GM23248 (cell line): ENCODE results near the gene BCAS1. TPM values are rescaled to one million over a fixed set of nuclear protein-coding genes. Genes with fewer than 3 reads are reported as not detected.
A peak's percentile ranks its signal among the peaks of the same experiment; 100 is the strongest.

Experiments
- DNase-seq: peaks from one replicate; pipeline ENCODE4 v3.0.0-alpha.2; 2015
- H2AFZ ChIP-seq: fragments of 200-600 bp; sonication (generic); 2 replicates; pipeline ENCODE4 v1.6.1; 2016; ENCODE audit warnings: antibody characterized with exemption
- H3F3A ChIP-seq: fragments of 200-600 bp; sonication (generic); 2 replicates; pipeline ENCODE4 v1.6.1; 2016; ENCODE audit warnings: mild to moderate bottlenecking, antibody characterized with exemption, mixed run types; ENCODE audit not compliant: insufficient read depth
- H3K27ac ChIP-seq: fragments of 200-600 bp; sonication (generic); 2 replicates; pipeline ENCODE4 v1.5.1; 2016; ENCODE audit warnings: mild to moderate bottlenecking
- H3K27me3 ChIP-seq: fragments of 200-600 bp; sonication (generic); replicated peaks from 2 replicates; pipeline ENCODE4 v1.6.1; 2016; ENCODE audit warnings: mild to moderate bottlenecking; ENCODE audit not compliant: insufficient read depth
- H3K36me3 ChIP-seq: fragments of 200-600 bp; sonication (generic); 2 replicates; pipeline ENCODE4 v1.6.1; 2016; ENCODE audit warnings: low read depth, mild to moderate bottlenecking
- H3K4me1 ChIP-seq: fragments of 200-600 bp; sonication (generic); 2 replicates; pipeline ENCODE4 v1.6.1; 2016; ENCODE audit warnings: mild to moderate bottlenecking; ENCODE audit not compliant: insufficient read depth
- H3K4me2 ChIP-seq: fragments of 200-600 bp; sonication (generic); one replicate; pipeline ENCODE4 v1.6.1; 2016; ENCODE audit warnings: mild to moderate bottlenecking; ENCODE audit not compliant: unreplicated experiment
- H3K4me3 ChIP-seq: fragments of 200-600 bp; sonication (generic); 2 replicates; pipeline ENCODE4 v1.5.1; 2016; ENCODE audit warnings: mild to moderate bottlenecking
- H3K79me2 ChIP-seq: fragments of 200-600 bp; sonication (generic); 2 replicates; pipeline ENCODE4 v1.6.1; 2016; ENCODE audit warnings: mild to moderate bottlenecking; ENCODE audit not compliant: insufficient read depth
- H3K9ac ChIP-seq: fragments of 200-600 bp; sonication (generic); 2 replicates; pipeline ENCODE4 v1.6.1; 2016; ENCODE audit warnings: mild to moderate bottlenecking
- H3K9me2 ChIP-seq: fragments of 200-600 bp; sonication (generic); 2 replicates; pipeline ENCODE4 v1.6.1; 2016; ENCODE audit warnings: mixed run types, mild to moderate bottlenecking, moderate library complexity; ENCODE audit not compliant: insufficient read depth
- H3K9me3 ChIP-seq: fragments of 200-600 bp; sonication (generic); one replicate; pipeline ENCODE4 v1.6.1; 2017; ENCODE audit warnings: low read depth
- H4K20me1 ChIP-seq: fragments of 200-600 bp; sonication (generic); 2 replicates; pipeline ENCODE4 v1.6.0; 2016; ENCODE audit not compliant: insufficient read depth
- EZH2 ChIP-seq: fragments of 200-600 bp; sonication (generic); IDR thresholded peaks from 2 replicates; pipeline ENCODE4 v1.6.1; 2018; ENCODE audit warnings: antibody characterized with exemption, mild to moderate bottlenecking; ENCODE audit not compliant: insufficient read depth, poor library complexity, severe bottlenecking
- EZH2phosphoT487 ChIP-seq: fragments of 200-600 bp; sonication (generic); IDR thresholded peaks from 2 replicates; pipeline ENCODE4 v1.6.1; 2018; ENCODE audit warnings: antibody characterized with exemption, moderate library complexity, mild to moderate bottlenecking, low read depth; ENCODE audit not compliant: insufficient read depth
- WGBS, 2 experiments: methylation state at CpG; one replicate each; pipeline ENCODE4 v1.1.6; 2015 to 2017; ENCODE audit warnings: low lambda C conversion rate in 2 of 2, low coverage in 1 of 2; ENCODE audit errors: missing lambda C conversion rate in 2 of 2; 5-methylcytosine and 5-hydroxymethylcytosine counted together
- in situ Hi-C: fragments of 300-500 bp; cut with MboI; formaldehyde crosslinking; loops from 2 replicates; pipeline ENCODE4 v1.15.0; 2020
- polyA plus RNA-seq: library from polyadenylated mRNA; unstranded; fragments of >200 nt; fragmentation: Nextera tagmentation; extraction: Ambion mirVana; gene quantifications from 2 replicates; pipeline ENCODE4 v1.2.1, GENCODE V29; 2016
- total RNA-seq: library from RNA; depleted of rRNA; stranded (reverse); fragments of >200 nt; shearing (Covaris generic); gene quantifications from 2 replicates; pipeline ENCODE4 v1.2.3, GENCODE V29; 2014

Gene BCAS1
- total and polyA plus RNA-seq, 2 experiments from 2014 or later = 0.41 TPM; not detected in 1

GRCh38 chr20:53915446-53916172, 154.8 kb downstream of the BCAS1 start:
- H3K4me2 ChIP-seq = peak overlapping the region; percentile 87
- 0 to 1% methylated on average over 24 of the region's 24 CpGs for WGBS, 2 experiments
- in situ Hi-C loops = loop anchor here (10.0 to 25.0 kb wide), 2 partner anchors 153 to 341 kb away; no protein-coding TSS in a partner anchor
- H3K4me1 ChIP-seq = peaks cover 49% of the 10 kb centered on the region
- H3K27ac ChIP-seq = peak overlapping the region; percentile 98
- no peaks in the 10 kb centered on the region for H3K36me3 ChIP-seq
- peak overlapping the region; percentile 88 for H2AFZ ChIP-seq
- H3K9me3 ChIP-seq = no peaks in the 10 kb centered on the region
- no peaks in the 10 kb centered on the region for H3K79me2 ChIP-seq
- H3K4me3 ChIP-seq = peak overlapping the region; percentile 74
- H3K27me3 ChIP-seq = no peaks in the 10 kb centered on the region
- peak overlapping the region; percentile 83 for H3K9ac ChIP-seq
- DNase-seq = peak; percentile 95
- TF ChIP-seq EZH2 = no peak
- TF ChIP-seq EZH2phosphoT487 = no peak
- peaks cover 40% of the 10 kb centered on the region for H3F3A ChIP-seq
- H4K20me1 ChIP-seq = no peaks in the 10 kb centered on the region
- H3K9me2 ChIP-seq = no peaks in the 10 kb centered on the region

DNA sequence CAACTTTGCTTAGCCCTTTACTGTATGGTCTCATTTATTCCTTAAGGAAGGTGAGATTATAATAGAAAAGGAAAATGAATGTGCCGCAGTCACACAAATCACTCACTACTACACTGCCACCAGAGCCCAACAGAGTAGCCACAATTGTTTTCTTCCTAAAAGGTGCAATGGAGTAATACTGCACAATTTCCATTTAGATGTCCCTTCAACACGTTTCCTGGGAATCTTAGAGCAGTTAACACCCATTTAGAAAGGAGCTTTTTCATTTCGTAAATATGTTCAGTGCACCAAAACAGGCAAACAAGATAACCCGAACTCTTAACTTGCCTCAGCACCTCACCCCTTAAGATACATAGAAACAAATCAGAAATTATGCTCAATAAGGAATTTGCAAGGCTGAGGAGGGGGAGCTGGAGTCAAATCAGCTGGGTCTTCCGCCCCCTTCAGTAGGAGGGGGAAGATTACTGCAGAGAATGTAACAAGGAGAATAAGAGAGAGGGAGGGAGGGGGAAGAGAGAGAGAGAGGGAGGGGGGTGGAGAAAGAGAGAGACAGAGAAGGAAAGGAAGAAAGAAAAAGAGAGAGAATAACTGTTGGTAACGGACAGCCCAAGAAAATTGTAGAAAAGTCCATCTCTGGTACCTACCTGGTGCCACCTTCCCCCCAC, 155.5 kb downstream of the BCAS1 start:
- in situ Hi-C loops = loop anchor here (10.0 to 25.0 kb wide), 2 partner anchors 153 to 340 kb away; no protein-coding TSS in a partner anchor
- no peak for DNase-seq

DNA sequence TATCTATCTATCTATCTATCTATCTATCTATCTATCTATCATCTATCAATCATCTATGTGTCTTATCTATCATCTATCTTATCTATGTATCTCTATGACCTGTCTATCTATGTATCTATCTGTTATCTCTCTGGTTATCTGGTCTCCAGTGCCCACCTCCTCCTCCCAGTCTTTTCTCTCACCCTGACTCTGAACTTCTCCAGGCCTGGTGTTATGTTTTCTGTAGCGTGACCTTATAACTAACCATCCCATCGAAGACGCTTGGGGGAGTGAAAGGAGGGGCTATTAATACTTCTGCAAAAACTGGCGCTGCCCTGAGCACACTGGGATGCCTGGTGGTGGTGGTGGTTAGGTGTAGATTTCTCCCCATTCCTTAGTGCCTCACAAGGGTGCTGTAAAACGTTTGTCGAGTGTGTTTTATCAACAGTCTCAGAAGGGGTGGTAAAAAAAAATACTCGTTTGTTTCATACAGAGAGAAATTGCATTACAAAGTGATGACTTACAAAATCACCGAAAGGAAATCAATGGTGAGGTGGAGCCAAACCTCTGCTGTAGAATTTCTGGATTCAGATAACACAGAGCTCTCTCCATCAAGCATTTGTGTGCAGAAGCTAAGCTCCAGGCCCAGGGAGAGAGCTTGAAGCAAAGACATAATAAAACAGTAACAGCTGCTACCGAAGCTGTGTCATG, 156.2 kb downstream of the BCAS1 start:
- H3K4me1 ChIP-seq = peaks cover 52% of the 10 kb centered on the region

More for the DNA sequence above, 155.5 kb downstream of the BCAS1 start:
- Histone ChIP-seq H3K4me3 (peak overlapping the region; percentile 74), H4K20me1 (no peaks in the 10 kb centered on the region), H3F3A (peaks cover 40% of the 10 kb centered on the region), H3K27ac (peak overlapping the region; percentile 98), H3K9me3 (no peaks in the 10 kb centered on the region), H3K27me3 (no peaks in the 10 kb centered on the region), H3K4me2 (peak overlapping the region; percentile 87), H2AFZ (peak overlapping the region; percentile 88), H3K36me3 (no peaks in the 10 kb centered on the region), H3K9me2 (no peaks in the 10 kb centered on the region), H3K79me2 (no peaks in the 10 kb centered on the region), H3K9ac (peak overlapping the region; percentile 83), H3K4me1 (peaks cover 49% of the 10 kb centered on the region)
- 7 to 11% methylated on average over 5 to 6 of the region's 6 CpGs for WGBS, 2 experiments
- TF ChIP-seq EZH2phosphoT487 (no peak), EZH2 (no peak)

GRCh38 chr20:53911301-53911700, 159.1 kb downstream of the BCAS1 start:
- Histone ChIP-seq H3K9ac (no peak overlapping the region), H3K9me2 (no peaks in the 10 kb centered on the region), H3K4me1 (peaks cover 57% of the 10 kb centered on the region), H3F3A (peaks cover 33% of the 10 kb centered on the region), H3K27ac (no peak overlapping the region), H3K36me3 (no peaks in the 10 kb centered on the region), H3K9me3 (no peaks in the 10 kb centered on the region), H3K4me2 (no peak overlapping the region), H3K27me3 (no peaks in the 10 kb centered on the region), H4K20me1 (no peaks in the 10 kb centered on the region), H3K4me3 (no peak overlapping the region), H2AFZ (no peak overlapping the region), H3K79me2 (no peaks in the 10 kb centered on the region)
- WGBS, 2 experiments = 80 to 83% methylated on average over 6 of the region's 6 CpGs
- in situ Hi-C loops = loop anchor here (10.0 to 25.0 kb wide), 2 partner anchors 149 to 336 kb away; no protein-coding TSS in a partner anchor
- TF ChIP-seq EZH2phosphoT487 = no peak
- TF ChIP-seq EZH2 = no peak
- no peak for DNase-seq

More for the DNA sequence above, 156.2 kb downstream of the BCAS1 start:
- no peaks in the 10 kb centered on the region for H3K27me3 ChIP-seq
- H3K79me2 ChIP-seq = no peaks in the 10 kb centered on the region
- in situ Hi-C loops = loop anchor here (10.0 to 25.0 kb wide), 2 partner anchors 152 to 339 kb away; no protein-coding TSS in a partner anchor
- H3K9me2 ChIP-seq = no peaks in the 10 kb centered on the region
- H3K4me2 ChIP-seq = peak overlapping the region; percentile 87
- H3F3A ChIP-seq = peaks cover 40% of the 10 kb centered on the region
- peak overlapping the region; percentile 74 for H3K4me3 ChIP-seq
- H3K9me3 ChIP-seq = no peaks in the 10 kb centered on the region
- no peaks in the 10 kb centered on the region for H3K36me3 ChIP-seq
- TF ChIP-seq EZH2phosphoT487 = no peak
- TF ChIP-seq EZH2 = no peak
- H4K20me1 ChIP-seq = no peaks in the 10 kb centered on the region
- WGBS, 2 experiments = 54% methylated on average over 9 of the region's 9 CpGs
- H2AFZ ChIP-seq = peak overlapping the region; percentile 88
- peak overlapping the region; percentile 83 for H3K9ac ChIP-seq
- H3K27ac ChIP-seq = peak overlapping the region; percentile 98
- DNase-seq = peak; percentile 69
